Measurements from ENCODE around the gene MEGF6.

MEGF6 gene

DNA sequence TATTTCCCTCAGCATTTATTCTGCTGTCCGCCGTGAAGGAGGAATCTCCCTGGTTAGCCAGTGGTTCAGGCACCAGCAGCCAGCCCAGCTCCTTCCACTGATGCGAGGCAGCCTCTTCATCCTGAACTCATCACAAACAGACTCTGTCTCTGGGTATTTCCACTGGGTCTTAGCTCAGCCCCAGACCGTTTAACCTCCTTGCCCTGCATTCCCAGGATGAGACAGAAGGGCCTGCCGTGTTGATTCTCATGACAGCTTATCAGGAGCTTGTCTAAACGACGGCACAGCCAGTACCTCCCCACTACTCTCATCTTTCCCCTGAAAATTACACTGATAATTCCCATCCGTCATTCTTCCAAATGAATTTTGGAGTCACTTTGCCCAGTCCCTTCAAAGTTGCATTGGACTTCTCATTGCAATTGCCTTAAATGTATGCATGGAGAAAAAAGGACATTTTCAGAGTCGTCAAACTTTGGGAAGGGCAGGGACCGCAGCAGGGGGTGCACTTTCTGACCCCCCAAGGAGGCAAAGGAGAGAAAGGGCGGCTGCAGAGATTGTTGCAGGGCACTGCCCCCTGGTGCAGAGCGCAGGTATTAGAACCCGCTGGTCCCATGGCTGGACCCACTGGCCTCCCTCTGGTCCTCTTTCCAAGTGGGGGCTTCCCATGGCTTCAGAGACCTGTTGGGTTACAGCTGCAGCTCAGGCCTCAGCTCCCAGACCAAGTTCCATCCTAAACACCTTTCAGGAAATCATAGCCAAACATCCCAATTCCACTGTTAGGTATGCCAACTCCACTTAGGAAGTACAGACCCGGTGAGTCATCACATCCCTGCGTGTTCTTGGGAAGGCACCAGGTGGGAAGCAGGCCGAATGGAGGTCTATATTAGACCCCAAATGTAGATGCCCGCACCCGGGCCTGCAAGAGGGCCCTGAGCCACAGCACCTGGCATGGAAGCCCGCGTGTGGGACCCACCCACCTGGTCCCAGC is 3.7 kb upstream of the MEGF6 start:
- peak in 1 of 2 donors; percentile 26 for DNase-seq (ENCODE audit: low read depth in 2 of 2)

DNA sequence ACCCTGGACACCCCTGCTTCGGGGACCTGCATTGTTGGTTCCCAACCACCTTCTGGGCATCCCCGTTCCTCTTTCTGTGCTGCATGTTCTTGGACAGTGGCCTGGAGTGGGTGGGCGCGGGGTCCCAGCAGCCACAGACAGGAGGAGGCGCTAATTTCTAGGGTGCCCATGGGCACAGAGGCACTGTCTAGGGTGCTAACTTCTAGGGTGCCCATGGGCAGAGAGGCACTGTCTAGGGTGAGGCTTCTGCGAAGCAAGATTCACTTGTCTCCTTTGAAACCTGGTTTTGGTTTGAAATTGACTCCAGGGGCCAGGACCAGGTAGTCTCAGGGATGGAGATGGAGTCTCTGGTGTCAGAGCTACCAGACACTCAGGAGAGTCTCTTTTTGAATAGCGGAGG is 815 bp upstream of the MEGF6 start:
- DNase-seq (ENCODE audit: low read depth in 2 of 2) = no peak
- TF ChIP-seq CTCF (IDR thresholded peaks at IDR 0.05; ENCODE audit: low read depth, low read length) = no peak
- no peak overlapping the region for H3K4me3 ChIP-seq (replicated peaks in 1 of 2; ENCODE audit: low read depth in 2 of 2, low read length in 2 of 2)

More for the DNA sequence above, 3.7 kb upstream of the MEGF6 start:
- no peak overlapping the region for H3K4me3 ChIP-seq (replicated peaks in 1 of 2; ENCODE audit: low read depth in 2 of 2, low read length in 2 of 2)
- TF ChIP-seq CTCF (IDR thresholded peaks at IDR 0.05; ENCODE audit: low read depth, low read length) = peak; percentile 65

GRCh38 chr1:3610527-3611169 is 660 bp downstream of the MEGF6 start:
- peak overlapping the region in 1 of 2 donors; percentile 22 for H3K4me3 ChIP-seq (replicated peaks in 1 of 2; ENCODE audit: low read depth in 2 of 2, low read length in 2 of 2)
- TF ChIP-seq CTCF (IDR thresholded peaks at IDR 0.05; ENCODE audit: low read depth, low read length) = no peak
- peak; percentile 19 to 46 for DNase-seq (ENCODE audit: low read depth in 2 of 2)

- no peak for TF ChIP-seq CTCF (IDR thresholded peaks at IDR 0.05; ENCODE audit: low read depth, low read length)
- H3K4me3 ChIP-seq (replicated peaks in 1 of 2; ENCODE audit: low read depth in 2 of 2, low read length in 2 of 2) = no peak overlapping the region
- no peak for DNase-seq (ENCODE audit: low read depth in 2 of 2)
Observed at GRCh38 chr1:3609769-3610526, 1.4 kb downstream of the MEGF6 start.

DNA sequence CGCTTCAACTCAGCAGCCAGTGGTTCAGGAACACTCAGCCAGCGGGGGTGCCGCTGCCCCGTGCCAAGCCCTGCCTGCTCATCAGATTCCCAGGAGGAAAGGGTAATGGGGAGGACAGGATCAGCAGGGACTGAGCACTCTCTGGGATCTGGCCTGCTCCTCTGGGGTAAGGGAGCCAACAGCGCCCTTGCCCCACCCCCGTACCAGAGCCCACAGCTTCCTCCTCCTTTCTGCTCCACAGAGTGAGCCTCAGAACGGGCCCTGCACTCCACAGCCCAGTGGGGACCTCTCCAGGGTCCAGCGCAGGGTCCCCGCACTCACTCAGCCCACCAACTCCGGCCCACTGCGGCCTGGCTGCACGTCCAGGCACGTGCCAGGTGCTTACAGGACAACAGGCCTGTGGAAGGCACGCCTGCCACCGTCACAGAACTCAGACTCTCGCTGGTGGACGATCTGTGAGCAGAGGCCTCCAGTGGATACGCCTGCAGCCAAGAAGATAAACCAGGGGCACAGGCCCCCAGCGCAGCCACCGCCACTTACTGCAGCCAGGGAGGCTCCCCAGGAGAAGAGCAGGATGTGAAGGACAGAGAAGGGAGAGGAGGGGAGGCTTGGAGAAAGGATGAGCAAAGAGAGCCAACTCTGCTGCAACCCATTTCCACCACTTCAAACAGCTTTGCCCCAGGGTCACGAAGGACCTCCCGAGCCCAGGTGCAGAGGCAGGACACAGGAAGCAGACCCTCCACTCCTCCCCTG is 2.1 kb downstream of the MEGF6 start:
- no peak for TF ChIP-seq CTCF (IDR thresholded peaks at IDR 0.05; ENCODE audit: low read depth, low read length)
- DNase-seq (ENCODE audit: low read depth in 2 of 2) = no peak
- no peak overlapping the region for H3K4me3 ChIP-seq (replicated peaks in 1 of 2; ENCODE audit: low read depth in 2 of 2, low read length in 2 of 2)

GRCh38 chr1:3608154-3608553 is 3.2 kb downstream of the MEGF6 start:
- no peak for TF ChIP-seq CTCF (IDR thresholded peaks at IDR 0.05; ENCODE audit: low read depth, low read length)
- DNase-seq (ENCODE audit: low read depth in 2 of 2) = no peak
- no peak overlapping the region for H3K4me3 ChIP-seq (replicated peaks in 1 of 2; ENCODE audit: low read depth in 2 of 2, low read length in 2 of 2)
